Adrenal gland (tissue), 5 donors: ENCODE data around the gene RNASEL.

Source experiments
- POLR2A ChIP-seq, 2 donors: fragments of 450-650 bp; IDR thresholded peaks; one replicate each; pipeline ENCODE4 v1.6.1; 2017; ENCODE audit warnings: antibody characterized with exemption in 2 of 2, mild to moderate bottlenecking in 2 of 2, moderate library complexity in 1 of 2
- TF ChIP-seq, protein P1 (sequence below), 6 experiments: fragments of 450-650 bp in 4 of 6; fragments of 200-600 bp in 2 of 6; sonication (generic) in 1 of 6; IDR thresholded peaks; 1 replicate in 5 of 6; 2 replicates in 1 of 6; pipeline versions ENCODE4 v1.5.1 to v1.8.0; 2016 to 2021; ENCODE audit warnings: antibody characterized with exemption in 6 of 6, mild to moderate bottlenecking in 2 of 6, moderate library complexity in 1 of 6
- donor health status: DM: no; HTN: no; CAD: no.

DNA sequence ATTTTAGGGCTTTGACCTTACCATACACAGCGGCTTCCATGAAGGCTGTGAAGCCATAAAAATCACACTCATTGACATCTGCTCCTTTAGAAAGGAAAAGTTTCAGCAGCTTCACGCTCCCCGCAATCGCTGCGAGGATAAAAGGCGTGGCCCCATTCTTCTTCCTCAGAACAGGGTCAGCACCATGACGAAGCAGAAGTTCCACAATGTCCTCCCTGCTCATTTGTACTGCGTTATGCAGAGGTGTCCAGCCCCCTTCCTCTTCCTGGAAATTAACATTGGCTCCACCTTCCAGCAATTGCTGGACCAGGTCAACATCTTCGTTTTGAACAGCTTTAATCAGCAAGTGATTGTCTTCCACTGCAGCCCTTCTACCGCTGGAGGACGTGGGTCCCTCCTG is 2.7 kb downstream of the RNASEL start:
- TF ChIP-seq POLR2A (IDR thresholded peaks at IDR 0.05): no peak
- TF ChIP-seq, protein P1, sequence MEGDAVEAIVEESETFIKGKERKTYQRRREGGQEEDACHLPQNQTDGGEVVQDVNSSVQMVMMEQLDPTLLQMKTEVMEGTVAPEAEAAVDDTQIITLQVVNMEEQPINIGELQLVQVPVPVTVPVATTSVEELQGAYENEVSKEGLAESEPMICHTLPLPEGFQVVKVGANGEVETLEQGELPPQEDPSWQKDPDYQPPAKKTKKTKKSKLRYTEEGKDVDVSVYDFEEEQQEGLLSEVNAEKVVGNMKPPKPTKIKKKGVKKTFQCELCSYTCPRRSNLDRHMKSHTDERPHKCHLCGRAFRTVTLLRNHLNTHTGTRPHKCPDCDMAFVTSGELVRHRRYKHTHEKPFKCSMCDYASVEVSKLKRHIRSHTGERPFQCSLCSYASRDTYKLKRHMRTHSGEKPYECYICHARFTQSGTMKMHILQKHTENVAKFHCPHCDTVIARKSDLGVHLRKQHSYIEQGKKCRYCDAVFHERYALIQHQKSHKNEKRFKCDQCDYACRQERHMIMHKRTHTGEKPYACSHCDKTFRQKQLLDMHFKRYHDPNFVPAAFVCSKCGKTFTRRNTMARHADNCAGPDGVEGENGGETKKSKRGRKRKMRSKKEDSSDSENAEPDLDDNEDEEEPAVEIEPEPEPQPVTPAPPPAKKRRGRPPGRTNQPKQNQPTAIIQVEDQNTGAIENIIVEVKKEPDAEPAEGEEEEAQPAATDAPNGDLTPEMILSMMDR (IDR thresholded peaks at IDR 0.05): no peak
